HG02759 (cell line): ENCODE measurements around the gene RANBP17.

ENCODE experiments used
- ATAC-seq: cut with Tn5 transposase; IDR thresholded peaks from one replicate; pipeline ENCODE4 v1.9.1; 2021; ENCODE audit warnings: mild to moderate bottlenecking, moderate library complexity; ENCODE audit not compliant: unreplicated experiment

RANBP17 gene

DNA sequence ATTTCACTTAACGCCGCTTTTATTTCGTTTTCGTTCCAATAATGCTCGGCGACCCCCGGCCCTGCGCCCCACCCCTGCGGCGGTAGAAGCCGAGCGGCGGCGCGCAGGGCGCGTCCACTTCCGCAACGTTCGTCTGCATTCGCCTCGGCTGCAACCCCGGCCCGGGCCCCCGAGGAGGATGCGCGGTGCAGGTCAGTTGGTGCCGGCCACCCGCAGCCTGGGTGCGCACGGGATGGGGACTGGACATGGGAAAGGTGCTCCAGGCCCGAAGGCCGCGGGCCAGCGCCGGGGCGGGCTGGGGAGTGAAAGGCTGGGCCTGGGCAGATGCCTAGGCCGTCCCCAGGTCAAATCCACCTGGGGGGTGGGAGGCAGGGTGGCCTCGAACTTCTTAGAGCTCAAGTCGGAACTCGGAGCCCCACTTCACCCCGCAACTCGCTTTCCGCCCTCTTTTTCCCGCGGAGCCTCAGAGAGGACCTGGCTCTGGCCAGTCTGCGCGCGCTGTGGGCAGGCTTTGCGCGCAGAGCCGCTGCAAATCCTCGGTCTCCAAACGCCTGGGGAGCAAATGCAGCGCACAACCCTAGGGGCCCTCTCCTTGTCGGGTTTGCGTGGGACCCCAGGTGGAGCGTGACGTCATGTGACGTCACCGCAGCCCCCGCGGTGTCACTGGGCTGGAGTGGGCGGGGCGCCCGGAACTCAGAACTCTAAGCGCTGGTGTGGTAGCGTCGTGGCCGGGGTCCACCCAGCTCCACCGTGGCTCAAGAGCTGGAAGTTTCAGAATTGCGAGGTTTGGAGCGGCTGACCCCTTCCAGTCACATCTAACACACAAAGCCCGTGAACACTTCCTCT is 450.5 kb downstream of the RANBP17 start:
- ATAC-seq: no peak

- ATAC-seq: no peak
Measured at GRCh38 chr5:171313481-171314206, 451.8 kb downstream of the RANBP17 start.

DNA sequence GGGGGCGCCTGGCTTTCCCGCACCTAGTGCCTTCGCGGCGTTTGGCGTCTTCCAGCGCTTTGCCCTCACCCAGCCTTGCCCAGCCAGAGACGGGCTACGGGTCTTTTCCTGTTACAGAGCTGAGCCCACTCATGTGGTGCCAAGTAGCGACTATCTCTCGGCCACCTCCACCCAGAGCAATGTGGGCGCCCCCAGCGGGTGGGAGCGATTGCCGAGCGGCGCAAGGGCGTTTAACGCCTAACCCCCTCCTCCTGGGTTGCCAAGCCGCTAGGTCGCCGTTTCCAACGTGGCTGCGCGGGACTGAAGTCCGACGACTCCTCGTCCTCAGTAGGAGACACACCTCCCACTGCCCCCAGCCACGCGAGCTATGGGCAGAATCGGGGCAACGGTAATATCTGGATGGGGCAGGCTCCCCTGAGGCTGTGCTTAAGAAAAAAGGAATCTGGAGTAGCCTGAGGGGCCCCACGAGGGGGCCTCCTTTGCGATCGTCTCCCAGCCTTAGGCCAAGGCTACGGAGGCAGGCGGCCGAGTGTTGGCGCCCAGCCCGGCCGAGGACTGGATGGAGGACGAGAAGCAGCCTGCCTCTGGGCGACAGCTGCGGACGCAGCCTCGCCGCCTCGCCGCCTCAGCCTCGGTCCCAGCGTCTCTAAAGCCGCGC is 453.0 kb downstream of the RANBP17 start:
- no peak for ATAC-seq

DNA sequence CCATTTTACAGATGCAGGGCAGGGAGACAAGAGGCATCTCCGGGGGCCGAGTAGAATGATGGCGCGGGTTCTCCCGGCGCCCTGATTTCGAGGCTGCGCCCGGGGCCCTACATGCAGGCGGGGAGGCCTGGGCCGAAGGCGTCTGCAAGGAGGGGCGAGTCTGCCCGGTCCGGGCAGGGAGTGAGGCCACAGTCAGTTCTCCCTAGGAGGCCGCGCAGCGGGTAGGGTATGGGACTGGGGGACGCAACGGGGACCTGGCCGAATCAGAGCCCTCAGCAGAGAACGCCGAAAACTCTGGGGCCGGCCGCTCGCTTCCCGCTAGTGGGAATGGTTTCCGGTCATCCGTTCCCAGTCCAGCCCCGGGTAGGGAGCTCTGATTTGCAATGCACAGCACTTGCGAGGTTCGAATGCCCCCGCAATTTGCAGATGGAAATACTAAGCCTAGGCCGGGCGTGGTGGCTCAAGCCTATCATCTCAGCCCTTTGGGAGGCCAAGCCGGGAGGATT is 453.6 kb downstream of the RANBP17 start:
- no peak for ATAC-seq

- ATAC-seq: no peak
Measured at GRCh38 chr5:171315925-171316257, 454.1 kb downstream of the RANBP17 start.

DNA sequence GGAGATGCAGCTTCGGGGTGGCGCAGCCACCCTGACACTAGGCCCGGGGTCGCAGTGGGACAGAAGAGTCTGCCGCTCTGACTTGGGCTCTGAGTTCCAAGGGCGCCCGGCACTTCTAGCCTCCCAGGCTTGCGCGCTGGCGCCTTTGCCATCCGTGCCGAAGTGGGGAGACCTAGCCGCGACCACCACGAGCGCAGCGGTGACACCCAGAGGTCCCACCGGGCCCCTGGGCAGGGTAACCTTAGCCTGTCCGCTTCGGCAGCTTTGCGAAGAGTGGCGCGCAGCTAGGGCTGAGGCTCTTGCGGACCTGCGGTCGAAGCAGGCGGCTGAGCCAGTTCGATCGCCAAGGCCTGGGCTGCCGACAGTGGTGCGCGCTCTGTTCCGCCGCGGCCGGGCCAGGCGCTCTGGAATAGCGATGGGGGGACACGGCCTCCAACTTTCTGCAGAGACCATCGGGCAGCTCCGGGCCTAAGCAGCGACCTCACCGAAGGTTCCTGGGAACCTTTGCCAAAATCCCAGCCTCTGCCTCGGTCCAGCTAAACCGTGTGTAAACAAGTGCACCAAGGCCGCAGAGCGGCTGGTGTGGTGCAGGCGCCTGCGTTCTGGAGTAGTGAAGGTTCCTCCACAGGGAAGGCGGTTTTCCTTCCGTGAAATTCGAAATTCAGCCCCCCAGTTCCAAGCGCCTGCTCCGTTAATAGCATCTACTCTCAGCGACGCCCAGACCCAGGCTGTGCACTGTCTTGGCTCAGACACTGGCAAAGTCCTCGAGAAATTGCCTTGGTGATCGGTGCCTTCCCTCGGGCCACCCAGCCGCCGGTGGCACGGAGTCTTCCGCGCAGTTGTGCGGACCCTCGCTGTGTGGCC is 454.7 kb downstream of the RANBP17 start:
- ATAC-seq: no peak

GRCh38 chr5:171317230-171317629 is 455.4 kb downstream of the RANBP17 start:
- ATAC-seq: no peak

GRCh38 chr5:171318026-171318425 is 456.2 kb downstream of the RANBP17 start:
- ATAC-seq: no peak

DNA sequence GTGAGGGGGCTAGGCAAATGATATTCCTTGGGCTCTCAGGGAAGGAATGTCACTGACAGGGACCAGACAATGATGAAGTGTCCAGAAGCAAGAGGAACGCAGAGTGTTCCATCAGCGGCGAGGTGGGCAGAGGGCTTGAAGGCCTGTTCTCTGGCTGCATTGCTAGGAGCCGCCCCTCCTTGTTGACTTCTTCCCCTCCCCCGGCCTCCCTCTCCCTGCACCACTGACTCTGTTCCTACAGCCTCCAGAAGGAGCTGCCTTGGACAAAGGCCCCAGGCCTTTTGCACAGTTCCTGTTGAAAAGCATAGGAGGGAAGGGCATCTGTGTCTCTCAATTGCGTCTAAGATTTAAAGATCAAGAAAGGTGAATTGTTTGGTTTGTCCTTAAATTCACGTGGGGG is 459.6 kb downstream of the RANBP17 start:
- ATAC-seq: no peak

DNA sequence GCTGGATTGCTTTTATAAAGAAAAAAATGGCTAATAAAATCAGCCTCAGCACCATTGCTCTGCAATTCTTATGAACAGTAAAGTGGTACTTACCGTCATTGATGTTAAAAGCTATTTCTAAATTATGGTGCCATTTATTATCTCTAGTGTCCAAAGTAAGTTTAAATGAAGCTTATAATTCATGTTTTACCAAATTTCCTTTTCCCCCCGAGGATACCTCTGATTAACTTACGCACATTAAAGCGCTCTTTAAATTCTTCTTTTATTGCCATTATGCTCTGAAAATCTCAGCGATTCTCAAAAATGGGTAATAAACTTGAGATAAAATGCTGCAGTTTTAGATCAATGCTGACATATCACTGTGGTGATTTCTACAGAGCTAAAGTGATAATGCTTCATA is 460.7 kb downstream of the RANBP17 start:
- ATAC-seq: no peak

- ATAC-seq: no peak
Measured at GRCh38 chr5:171323007-171323406, 461.2 kb downstream of the RANBP17 start.

- no peak for ATAC-seq
Measured at GRCh38 chr5:171323806-171324632, 462.2 kb downstream of the RANBP17 start.

GRCh38 chr5:171330021-171330420 is 468.2 kb downstream of the RANBP17 start:
- no peak for ATAC-seq

DNA sequence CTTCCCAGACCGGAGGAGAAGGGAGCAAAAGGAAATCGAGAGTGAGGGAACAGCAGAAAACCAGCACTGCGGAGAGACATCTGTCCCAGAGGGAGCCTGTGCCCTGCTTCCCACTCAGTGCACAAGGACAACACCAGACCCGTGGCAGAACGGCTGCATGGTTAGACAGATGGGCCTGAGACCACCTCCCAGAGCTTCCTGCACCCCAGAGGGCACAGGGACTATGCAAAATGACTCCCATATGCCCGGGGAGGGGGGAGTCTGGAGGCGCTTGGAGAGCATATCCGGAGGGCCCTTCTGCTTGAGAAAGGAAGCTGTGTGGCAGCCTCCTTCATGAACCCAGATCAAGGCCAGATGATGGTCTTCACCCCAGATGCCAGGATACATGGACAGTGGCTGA is 473.8 kb downstream of the RANBP17 start:
- no peak for ATAC-seq

- ATAC-seq: no peak
Measured at GRCh38 chr5:171336521-171337209, 474.8 kb downstream of the RANBP17 start.

GRCh38 chr5:171337210-171337569 is 475.4 kb downstream of the RANBP17 start:
- no peak for ATAC-seq

GRCh38 chr5:171340042-171340441 is 478.2 kb downstream of the RANBP17 start:
- no peak for ATAC-seq

DNA sequence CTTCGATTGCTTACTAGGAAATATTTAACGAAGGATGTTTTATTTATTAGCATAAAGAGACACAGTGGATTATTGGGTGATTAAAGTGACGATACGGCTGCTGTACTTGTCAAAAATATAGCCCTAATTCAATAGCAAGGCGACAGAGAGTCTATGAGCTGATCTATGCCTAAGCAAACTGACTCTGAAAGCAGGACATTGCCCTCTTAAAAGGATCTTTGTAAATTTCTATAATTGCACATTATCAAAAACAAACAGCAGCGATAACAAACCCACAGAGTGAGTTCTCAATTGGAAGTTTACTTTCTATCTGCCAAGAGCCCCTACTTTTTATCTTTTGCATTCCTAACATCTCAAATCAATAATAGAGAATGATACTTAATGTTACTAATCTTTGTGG is 478.7 kb downstream of the RANBP17 start:
- ATAC-seq: no peak

- peak; percentile 67 for ATAC-seq
Measured at GRCh38 chr5:171342362-171343111, 480.7 kb downstream of the RANBP17 start.
